Transverse colon (tissue), 4 donors: ENCODE data around the gene FOXD2.

ENCODE experiments used
- CTCF ChIP-seq, 5 experiments: fragments of 200-600 bp in 3 of 5; fragments of 450-650 bp in 2 of 5; sonication (generic) in 3 of 5; IDR thresholded peaks; 1 replicate in 2 of 5; 2 replicates in 3 of 5; pipeline ENCODE4 v1.5.1; 2016 to 2017; ENCODE audit warnings: antibody characterized with exemption in 5 of 5, inconsistent platforms in 3 of 5, mild to moderate bottlenecking in 2 of 5, moderate library complexity in 1 of 5
- EP300 ChIP-seq: sonication (generic); formaldehyde crosslinking; IDR thresholded peaks from one replicate; pipeline ENCODE4 v1.6.1; 2017; ENCODE audit warnings: antibody characterized with exemption, low read depth
- POLR2A ChIP-seq: fragments of 450-650 bp; IDR thresholded peaks from one replicate; pipeline ENCODE4 v1.6.1; 2016; ENCODE audit warnings: antibody characterized with exemption, mild to moderate bottlenecking, moderate library complexity
- POLR2AphosphoS5 ChIP-seq, 3 donors: sonication (generic); formaldehyde crosslinking; IDR thresholded peaks; one replicate each; pipeline ENCODE4 v1.6.1; 2016; ENCODE audit warnings: antibody characterized with exemption in 3 of 3

DNA sequence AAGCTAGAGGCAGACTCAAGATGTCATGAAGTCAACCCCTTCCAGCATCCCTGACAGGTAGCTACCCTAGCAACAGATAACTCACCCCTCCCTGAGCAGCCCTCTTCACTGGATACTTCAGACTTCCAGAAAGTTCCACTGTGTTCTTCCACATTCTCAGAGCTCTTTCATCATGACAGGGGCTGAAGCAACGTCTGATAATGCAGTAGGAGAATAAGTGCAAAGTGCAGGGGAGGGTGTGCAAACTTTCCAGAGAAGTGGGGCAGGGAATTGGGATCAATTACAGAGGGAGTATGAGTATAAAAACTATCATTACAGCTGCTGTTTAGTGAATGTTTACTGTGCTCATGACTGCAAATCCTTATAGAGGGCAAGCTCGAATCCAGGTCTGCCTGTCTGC lies 48.1 kb upstream of the FOXD2 start:
- TF ChIP-seq EP300, result no peak
- TF ChIP-seq CTCF (IDR thresholded peaks at IDR 0.05), result no peak
- TF ChIP-seq POLR2A, result no peak
- TF ChIP-seq POLR2AphosphoS5 (IDR thresholded peaks at IDR 0.05), result peak in 1 of 3 donors; percentile 23
